LNCAP (cell line): ENCODE data around the gene CCDC73.

Experiments
- CTCF ChIP-seq: fragments of 450-650 bp; IDR thresholded peaks from 2 replicates; pipeline ENCODE4 v1.5.1; 2017; ENCODE audit warnings: mild to moderate bottlenecking

The CCDC73 gene

GRCh38 chr11:32616903-32617302 lies 177.6 kb downstream of the CCDC73 start:
- TF ChIP-seq CTCF: no peak

GRCh38 chr11:32615422-32615821 lies 179.0 kb downstream of the CCDC73 start:
- TF ChIP-seq CTCF: peak; percentile 40; the same call in 1 of the 2 replicates

- TF ChIP-seq CTCF: no peak
Measured at GRCh38 chr11:32613500-32614151, 180.8 kb downstream of the CCDC73 start.

DNA sequence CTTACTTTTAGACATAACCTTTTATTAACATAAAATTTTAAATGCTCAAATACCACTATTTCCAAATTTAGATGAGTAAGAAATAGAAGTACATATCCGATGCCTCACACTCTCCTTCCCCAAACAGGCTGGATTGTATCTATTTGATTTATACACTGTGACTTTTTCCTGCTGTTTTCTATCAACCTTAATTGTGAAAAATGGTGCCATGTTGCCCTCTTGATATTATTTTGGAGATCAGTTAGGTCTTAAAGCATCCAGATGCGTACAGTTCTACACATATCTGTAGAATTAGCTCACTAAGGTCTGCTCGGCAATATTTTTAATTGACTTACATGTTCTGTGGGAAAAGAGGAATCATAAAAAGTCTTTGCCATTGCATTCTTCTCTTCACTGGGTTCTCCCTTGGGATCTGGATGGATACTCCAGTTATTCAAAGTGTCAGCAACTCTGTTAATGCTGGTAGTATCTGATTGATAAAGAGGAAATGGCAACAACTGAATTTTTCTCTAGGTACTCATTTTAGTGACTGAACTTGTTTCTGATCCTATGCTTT lies 183.6 kb downstream of the CCDC73 start:
- TF ChIP-seq CTCF: no peak

GRCh38 chr11:32606220-32606619 lies 188.2 kb downstream of the CCDC73 start:
- no peak for TF ChIP-seq CTCF

GRCh38 chr11:32602657-32603415 lies 191.6 kb downstream of the CCDC73 start:
- TF ChIP-seq CTCF: no peak

- TF ChIP-seq CTCF: no peak
Measured at GRCh38 chr11:32597921-32598320, 196.5 kb downstream of the CCDC73 start.
